Activated T-cell treated with anti-CD3 and anti-CD28 coated beads, Interleukin-2, amount 50 U/mL, for 72 hours (primary cell): Measurements from ENCODE around the gene SH3PXD2B. TPM values are rescaled to one million over a fixed set of nuclear protein-coding genes. Genes with fewer than 3 reads are reported as not detected.
A peak's percentile ranks its signal among the peaks of the same experiment; 100 is the strongest.

ENCODE experiments used
- ATAC-seq, 2 donors: fragments of 150-1000 bp; cut with Tn5 transposase; replicated peaks in 1 of 2; 2 replicates each; pipeline ENCODE4 v1.10.0; 2021; ENCODE audit warnings: moderate library complexity in 2 of 2, mild to moderate bottlenecking in 1 of 2
- DNase-seq, 2 donors: peaks; one replicate each; pipeline ENCODE4 v3.0.0; 2021 to 2022; ENCODE audit warnings: mixed read lengths in 1 of 2
- H3K27ac Mint-ChIP-seq: one replicate; pipeline ENCODE4 v1.8.0; 2022; ENCODE audit warnings: mild to moderate bottlenecking, moderate library complexity, mixed read lengths
- H3K27me3 Mint-ChIP-seq: one replicate; pipeline ENCODE4 v1.8.0; 2022; ENCODE audit warnings: low read depth, mixed read lengths
- H3K36me3 Mint-ChIP-seq, 2 donors: one replicate each; pipeline ENCODE4 v1.8.0; 2022; ENCODE audit warnings: mixed read lengths in 2 of 2, mild to moderate bottlenecking in 1 of 2; ENCODE audit not compliant: insufficient read depth in 2 of 2
- H3K4me1 Mint-ChIP-seq: one replicate; pipeline ENCODE4 v1.8.0; 2022; ENCODE audit warnings: low read depth, mixed read lengths
- H3K4me3 Mint-ChIP-seq, 2 donors: one replicate each; pipeline ENCODE4 v1.8.0; 2022; ENCODE audit warnings: mild to moderate bottlenecking in 2 of 2, mixed read lengths in 2 of 2, moderate library complexity in 2 of 2
- H3K9me3 Mint-ChIP-seq, 2 donors: one replicate each; pipeline ENCODE4 v1.8.0; 2022; ENCODE audit warnings: mixed read lengths in 2 of 2
- total RNA-seq, 2 donors: library from RNA; stranded (reverse); gene quantifications; one replicate each; pipeline ENCODE4 v1.2.3, GENCODE V29; 2022

SH3PXD2B gene
- total RNA-seq, 2 donors from 2014 or later: 0.49 to 1.3 TPM

- Mint-ChIP-seq H3K4me1 (no peaks in the 10 kb centered on the region), H3K9me3 (no peaks in the 10 kb centered on the region), H3K27ac (no peak overlapping the region), H3K27me3 (peaks cover 22% of the 10 kb centered on the region), H3K4me3 (no peak overlapping the region), H3K36me3 (no peaks in the 10 kb centered on the region)
- ATAC-seq (no peak), DNase-seq (no peak)
Measured at GRCh38 chr5:172423379-172424110, 30.8 kb downstream of the SH3PXD2B start.

DNA sequence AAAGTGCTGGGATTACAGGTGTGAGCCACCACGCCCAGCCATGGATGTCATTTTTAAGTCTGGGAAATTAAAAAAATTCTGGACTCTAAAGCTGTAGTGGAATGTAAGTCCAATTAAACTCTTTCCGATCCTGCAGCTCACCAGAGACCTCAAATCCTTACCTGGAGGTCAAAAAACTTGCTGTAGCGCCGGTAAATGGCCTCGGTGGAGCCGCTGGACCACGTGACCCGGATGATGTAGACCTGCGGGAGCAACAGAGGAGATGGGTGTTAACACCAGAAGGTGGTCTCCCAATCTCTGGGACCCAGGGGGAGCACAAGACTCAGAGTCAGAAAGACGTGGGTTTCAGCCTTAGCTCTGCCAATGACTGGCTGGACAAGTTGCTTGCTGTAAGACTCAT, 32.1 kb downstream of the SH3PXD2B start:
- ATAC-seq (no peak), DNase-seq (no peak)
- H3K36me3 Mint-ChIP-seq: no peaks in the 10 kb centered on the region
- no peak overlapping the region for H3K4me3 Mint-ChIP-seq
- H3K4me1 Mint-ChIP-seq: no peaks in the 10 kb centered on the region
- H3K9me3 Mint-ChIP-seq: no peaks in the 10 kb centered on the region
- peaks cover 14% of the 10 kb centered on the region for H3K27me3 Mint-ChIP-seq
- no peak overlapping the region for H3K27ac Mint-ChIP-seq

DNA sequence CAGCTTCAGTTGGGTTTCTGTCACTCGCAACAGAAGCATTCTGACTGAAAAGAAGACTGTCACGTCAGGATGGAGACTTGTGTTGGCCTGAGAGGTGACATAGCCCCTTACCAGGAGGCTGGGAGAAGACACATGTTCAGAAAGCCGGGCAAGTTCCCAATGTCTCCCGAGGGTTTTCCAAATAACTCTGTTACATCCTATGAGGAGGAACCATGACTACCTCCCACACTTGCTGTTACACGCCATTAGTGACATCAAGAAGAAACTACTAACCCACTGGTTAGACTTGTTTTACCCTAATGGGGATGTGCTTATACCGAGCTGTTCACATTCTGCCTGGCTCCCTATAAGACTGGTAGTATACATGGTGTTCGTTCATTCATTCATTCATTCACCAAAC, 33.3 kb downstream of the SH3PXD2B start:
- Mint-ChIP-seq H3K27ac (no peak overlapping the region), H3K9me3 (no peaks in the 10 kb centered on the region), H3K27me3 (peaks cover 14% of the 10 kb centered on the region), H3K4me3 (no peak overlapping the region), H3K4me1 (no peaks in the 10 kb centered on the region), H3K36me3 (no peaks in the 10 kb centered on the region)
- no peak for ATAC-seq
- DNase-seq: no peak

DNA sequence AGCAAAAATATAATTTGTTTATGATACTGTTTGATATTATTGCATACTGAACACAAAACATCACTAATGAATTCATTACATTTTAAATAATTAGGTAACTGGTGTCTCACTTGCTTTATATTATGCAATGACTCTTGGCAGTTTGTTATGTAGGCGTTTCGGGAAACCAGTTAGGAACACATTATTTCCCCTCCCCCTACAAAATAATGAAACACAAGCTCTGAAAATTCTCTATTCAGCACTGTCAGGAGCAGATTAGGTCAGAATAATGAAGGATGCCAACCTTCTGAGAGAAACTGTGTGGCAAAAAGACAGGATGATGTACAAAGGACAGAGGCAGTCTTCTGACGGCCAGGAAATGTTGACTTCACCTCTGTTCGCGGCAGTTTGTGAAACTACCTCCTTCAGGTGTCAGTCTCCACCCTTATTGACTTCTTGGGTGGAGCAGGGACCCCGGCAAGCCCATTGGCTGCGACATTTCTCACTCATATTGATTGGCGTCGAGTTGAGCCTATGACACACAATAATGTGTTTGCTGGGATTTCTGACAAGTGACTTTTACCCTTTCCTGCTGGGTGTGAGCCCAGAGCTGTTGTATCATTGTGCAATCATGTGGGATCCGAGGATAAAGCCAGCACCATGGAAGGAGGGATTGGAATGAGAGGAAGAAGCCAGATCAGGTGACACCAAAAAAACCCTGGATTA, 33.9 kb downstream of the SH3PXD2B start:
- ATAC-seq: peak in 1 of 2 donors; percentile 77
- no peaks in the 10 kb centered on the region for H3K9me3 Mint-ChIP-seq
- H3K27ac Mint-ChIP-seq: no peak overlapping the region
- H3K27me3 Mint-ChIP-seq: peaks cover 11% of the 10 kb centered on the region
- H3K4me3 Mint-ChIP-seq: no peak overlapping the region
- H3K36me3 Mint-ChIP-seq: no peaks in the 10 kb centered on the region
- H3K4me1 Mint-ChIP-seq: no peaks in the 10 kb centered on the region
- peak in 1 of 2 donors; percentile 23 for DNase-seq

DNA sequence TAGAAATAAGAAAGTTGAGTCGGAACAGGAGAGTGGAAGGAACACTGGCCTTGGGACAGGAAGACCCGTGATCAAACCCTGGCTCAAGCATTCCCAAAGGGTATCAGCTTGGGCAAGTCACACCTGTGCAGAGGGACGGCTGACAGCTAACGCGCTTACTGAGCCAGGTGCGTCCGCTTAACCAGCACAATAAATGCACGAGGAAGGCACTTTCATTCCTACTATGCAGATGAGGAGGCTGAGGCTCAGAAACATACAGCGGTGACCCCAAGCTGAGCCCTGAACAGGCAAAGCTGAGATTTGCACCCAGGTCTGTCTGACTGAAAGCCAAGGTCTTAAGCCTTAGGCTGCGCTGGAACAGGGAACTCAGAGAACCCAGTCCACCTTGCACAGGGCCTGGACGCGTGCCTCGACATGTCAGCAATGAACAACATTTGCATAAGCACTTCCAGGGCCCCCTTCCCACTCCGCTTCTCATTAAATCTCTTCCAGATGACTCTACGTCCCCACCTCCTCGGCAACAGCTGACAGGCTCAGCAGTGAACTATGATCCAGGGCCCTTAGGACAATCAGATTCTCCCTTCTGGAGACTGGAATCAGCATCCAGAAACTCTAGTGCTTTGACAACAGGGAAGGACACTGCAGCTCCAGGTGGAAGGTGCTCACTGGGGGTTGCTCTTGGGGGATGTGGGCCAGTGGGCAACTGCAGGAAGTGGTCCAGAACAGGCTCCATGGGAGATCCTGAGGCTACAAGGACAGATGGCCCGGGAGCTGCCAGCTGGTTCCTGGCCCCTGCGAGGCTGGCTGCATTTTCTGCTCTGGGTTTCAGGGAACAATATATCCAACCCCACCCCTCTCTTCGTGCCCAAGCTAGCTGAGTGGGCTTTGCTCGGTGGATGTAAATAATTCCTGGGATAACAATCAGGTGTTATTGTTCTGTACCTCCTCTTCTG, 35.2 kb downstream of the SH3PXD2B start:
- Mint-ChIP-seq H3K4me1 (no peaks in the 10 kb centered on the region), H3K27ac (no peak overlapping the region), H3K36me3 (no peaks in the 10 kb centered on the region), H3K9me3 (no peaks in the 10 kb centered on the region), H3K27me3 (peaks cover 8% of the 10 kb centered on the region), H3K4me3 (no peak overlapping the region)
- ATAC-seq (no peak), DNase-seq (no peak)

- H3K27me3 Mint-ChIP-seq: peaks cover 10% of the 10 kb centered on the region
- H3K4me3 Mint-ChIP-seq: no peak overlapping the region
- H3K9me3 Mint-ChIP-seq: no peaks in the 10 kb centered on the region
- DNase-seq (no peak), ATAC-seq (no peak)
- no peaks in the 10 kb centered on the region for H3K36me3 Mint-ChIP-seq
- H3K4me1 Mint-ChIP-seq: peaks cover 5% of the 10 kb centered on the region
- H3K27ac Mint-ChIP-seq: no peak overlapping the region
Measured at GRCh38 chr5:172417983-172418630, 36.2 kb downstream of the SH3PXD2B start.

GRCh38 chr5:172417130-172417841, 37.0 kb downstream of the SH3PXD2B start:
- Mint-ChIP-seq H3K4me1 (peaks cover 13% of the 10 kb centered on the region), H3K36me3 (no peaks in the 10 kb centered on the region), H3K27ac (no peak overlapping the region), H3K27me3 (peaks cover 18% of the 10 kb centered on the region), H3K4me3 (no peak overlapping the region), H3K9me3 (no peaks in the 10 kb centered on the region)
- no peak for DNase-seq
- no peak for ATAC-seq

GRCh38 chr5:172415362-172416275, 38.7 kb downstream of the SH3PXD2B start:
- no peak for DNase-seq
- H3K27me3 Mint-ChIP-seq: peaks cover 25% of the 10 kb centered on the region

GRCh38 chr5:172414531-172415361, 39.6 kb downstream of the SH3PXD2B start:
- ATAC-seq (no peak), DNase-seq (no peak)
- Mint-ChIP-seq H3K4me3 (no peak overlapping the region), H3K9me3 (no peaks in the 10 kb centered on the region), H3K4me1 (peaks cover 33% of the 10 kb centered on the region), H3K27ac (no peak overlapping the region), H3K36me3 (no peaks in the 10 kb centered on the region), H3K27me3 (peaks cover 31% of the 10 kb centered on the region)

More at GRCh38 chr5:172415362-172416275, 38.7 kb downstream of the SH3PXD2B start:
- Mint-ChIP-seq H3K36me3 (no peaks in the 10 kb centered on the region), H3K9me3 (no peaks in the 10 kb centered on the region), H3K4me3 (no peak overlapping the region), H3K27ac (no peak overlapping the region), H3K4me1 (peaks cover 27% of the 10 kb centered on the region)
- ATAC-seq: no peak

DNA sequence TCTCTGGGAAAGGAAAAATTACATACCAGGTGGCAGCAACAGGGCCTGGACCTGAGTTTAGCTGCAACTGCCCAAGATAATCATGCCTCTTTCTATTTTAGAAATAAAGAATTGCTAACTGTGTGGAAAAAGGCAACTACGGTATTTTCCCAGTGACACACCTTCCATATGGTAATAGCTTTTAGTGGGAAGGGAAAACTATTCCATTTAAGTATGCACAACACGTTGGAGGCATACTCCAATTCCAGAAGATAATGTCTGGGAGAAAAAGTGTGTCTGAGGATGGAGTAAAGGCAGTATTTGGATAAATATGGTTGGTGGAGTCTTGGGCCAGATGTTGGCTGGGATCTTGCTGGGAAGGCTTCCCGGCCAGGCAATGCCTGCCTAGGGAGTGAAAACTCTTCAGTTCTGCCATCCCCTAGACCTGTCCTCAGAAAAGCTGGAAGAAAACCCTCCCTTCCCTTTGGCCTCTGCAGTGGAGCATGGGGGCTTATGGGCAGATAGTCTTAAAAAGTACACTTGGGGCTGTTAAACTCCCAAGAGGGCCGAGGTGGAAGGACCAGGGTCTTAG, 40.6 kb downstream of the SH3PXD2B start:
- peaks cover 33% of the 10 kb centered on the region for H3K27me3 Mint-ChIP-seq
- H3K4me1 Mint-ChIP-seq: peaks cover 35% of the 10 kb centered on the region
- ATAC-seq (no peak), DNase-seq (no peak)
- H3K36me3 Mint-ChIP-seq: peaks cover 0 to 1% of the 10 kb centered on the region in 2 donors
- H3K4me3 Mint-ChIP-seq: peak overlapping the region; percentile 22 to 24
- no peaks in the 10 kb centered on the region for H3K9me3 Mint-ChIP-seq
- H3K27ac Mint-ChIP-seq: no peak overlapping the region
